ENCODE results near the gene FGF4. TPM values are rescaled to one million over a fixed set of nuclear protein-coding genes. Genes with fewer than 3 reads are reported as not detected.

The FGF4 gene, protein sequence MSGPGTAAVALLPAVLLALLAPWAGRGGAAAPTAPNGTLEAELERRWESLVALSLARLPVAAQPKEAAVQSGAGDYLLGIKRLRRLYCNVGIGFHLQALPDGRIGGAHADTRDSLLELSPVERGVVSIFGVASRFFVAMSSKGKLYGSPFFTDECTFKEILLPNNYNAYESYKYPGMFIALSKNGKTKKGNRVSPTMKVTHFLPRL
- total RNA-seq: not detected in 2 replicates
- not detected for polyA plus RNA-seq (2012)

DNA sequence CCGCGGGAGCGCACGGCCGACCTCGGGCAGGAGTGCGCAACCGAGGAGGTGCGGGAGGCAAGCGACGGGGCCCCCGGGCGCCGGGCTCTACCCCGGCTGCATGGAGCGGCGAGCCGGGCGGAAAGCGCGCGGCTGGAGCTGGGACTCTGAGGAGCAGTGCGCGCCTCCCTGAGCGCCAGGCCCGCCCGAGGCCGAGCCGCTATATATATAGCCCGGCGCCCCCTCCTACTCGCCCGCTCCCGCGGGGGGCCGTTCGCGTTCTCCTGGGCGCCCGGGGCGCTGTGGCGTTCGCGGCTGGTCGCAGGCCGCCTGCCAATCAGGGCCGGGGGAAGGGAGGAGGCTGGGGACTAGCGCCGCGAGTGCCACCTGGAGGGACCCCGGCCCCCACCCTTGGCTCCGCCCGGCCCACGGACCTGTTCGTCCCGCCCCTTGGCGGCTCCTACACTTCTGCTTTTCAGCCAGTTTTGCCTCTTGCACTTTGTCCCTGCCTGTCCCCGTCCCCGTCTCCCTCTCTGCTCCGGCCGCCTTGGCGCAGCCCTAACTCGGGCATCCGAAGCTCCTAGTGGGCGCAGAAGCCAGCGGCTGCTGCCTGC, at the start of gene FGF4:
FGF4 (minus strand) TSS at position 179 of the 593 bp plus-strand sequence. CDS start 257 bp downstream, outside the sequence.
- DNase-seq (ENCODE audit: low read depth): no peak

DNA sequence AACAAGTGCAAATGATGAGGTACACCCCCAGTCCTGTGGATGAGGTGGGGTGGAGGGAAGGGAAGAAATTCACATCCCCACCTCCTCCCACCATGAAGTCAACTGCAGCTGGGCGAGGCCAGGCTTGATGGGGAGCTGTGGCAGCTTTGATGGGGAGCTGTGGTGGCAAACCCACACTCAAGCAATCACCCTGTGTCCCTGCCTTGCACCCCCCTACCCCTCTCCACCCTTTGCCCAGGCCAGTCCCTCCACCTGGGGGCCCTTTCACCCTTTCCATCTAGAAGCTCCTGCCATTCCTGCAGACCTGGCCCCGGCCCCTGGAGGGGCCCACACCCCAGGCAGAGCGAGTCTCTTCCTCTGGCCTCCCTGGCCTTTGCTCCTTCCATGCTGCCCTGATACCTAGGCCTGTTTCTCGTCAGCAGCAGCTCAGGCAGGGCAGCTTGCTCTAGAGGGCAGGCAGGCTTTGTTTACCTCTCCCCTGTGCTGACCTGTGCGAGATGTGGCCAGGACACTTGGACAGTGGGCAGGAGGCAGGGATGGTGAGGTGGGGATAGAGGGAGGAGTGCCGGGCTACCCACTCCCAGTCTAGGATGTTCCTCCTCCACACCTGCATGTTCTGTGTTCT, 48.6 kb upstream of the FGF4 start:
- DNase-seq (ENCODE audit: low read depth): no peak

DNA sequence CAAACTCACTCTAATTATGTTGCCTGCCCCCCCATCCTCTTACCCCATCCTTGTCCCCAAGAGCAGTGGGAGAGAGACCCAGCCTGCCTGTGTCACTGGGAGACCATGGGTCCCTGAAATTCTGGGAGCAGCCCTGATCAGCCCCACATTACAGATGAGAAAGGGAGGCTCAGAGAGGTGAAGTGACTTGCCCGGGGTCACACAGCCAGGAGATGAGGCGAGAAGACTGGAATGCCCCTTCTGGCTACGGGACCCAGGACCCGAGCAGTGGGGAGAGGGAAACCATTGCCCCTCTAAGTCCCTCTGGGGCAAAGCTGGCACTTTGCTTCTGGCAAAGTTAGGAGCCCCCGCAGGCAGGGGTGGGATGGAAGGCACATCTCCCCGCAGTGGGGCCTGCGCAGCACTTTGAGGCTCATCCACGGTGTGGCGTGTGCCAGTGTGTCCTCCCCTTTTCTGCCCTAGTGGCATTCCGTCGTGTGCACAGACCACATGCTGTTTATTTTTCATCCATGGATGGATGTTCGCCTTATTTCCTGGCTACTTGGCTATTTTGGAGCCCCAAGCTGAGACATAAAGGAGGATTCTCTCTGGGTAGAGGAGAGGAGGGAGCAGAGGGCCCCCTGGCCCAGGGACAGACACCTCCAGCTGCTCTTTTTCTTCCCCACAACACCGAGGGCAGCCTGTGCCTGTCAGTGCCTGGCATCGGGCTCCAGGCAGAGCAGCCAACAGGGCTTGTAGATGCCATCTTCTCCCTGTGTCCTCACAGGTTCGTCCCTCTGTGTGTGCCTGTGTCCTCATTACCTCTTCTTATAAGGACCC, 47.7 kb upstream of the FGF4 start:
- no peak for DNase-seq (ENCODE audit: low read depth)

DNA sequence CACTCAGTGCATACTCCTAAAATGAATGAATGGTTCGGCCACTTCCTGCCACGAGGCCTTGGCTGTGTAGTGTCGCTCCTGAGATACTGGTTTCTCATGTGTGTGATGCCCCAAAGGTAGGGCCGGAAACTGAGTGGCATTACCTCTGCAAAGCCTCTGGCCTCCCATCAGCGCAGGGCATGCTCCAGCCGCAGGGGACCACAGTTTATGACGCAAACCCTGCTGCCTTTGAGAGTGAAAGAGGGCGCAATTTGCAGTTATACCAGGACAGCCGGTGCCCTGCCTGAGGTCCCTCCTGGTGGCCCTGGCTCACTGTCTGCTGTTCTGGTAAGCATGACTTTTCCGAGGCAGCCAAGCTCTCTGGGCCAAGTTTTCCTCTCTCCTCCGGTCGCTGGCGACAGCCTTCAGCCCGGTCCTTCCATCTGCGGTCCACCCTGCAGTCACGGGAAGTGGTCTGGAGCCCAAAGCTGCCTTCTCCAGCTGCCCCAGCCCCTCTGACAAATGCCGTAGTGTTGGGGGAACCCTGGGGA, 46.4 kb upstream of the FGF4 start:
- DNase-seq (ENCODE audit: low read depth): no peak

DNA sequence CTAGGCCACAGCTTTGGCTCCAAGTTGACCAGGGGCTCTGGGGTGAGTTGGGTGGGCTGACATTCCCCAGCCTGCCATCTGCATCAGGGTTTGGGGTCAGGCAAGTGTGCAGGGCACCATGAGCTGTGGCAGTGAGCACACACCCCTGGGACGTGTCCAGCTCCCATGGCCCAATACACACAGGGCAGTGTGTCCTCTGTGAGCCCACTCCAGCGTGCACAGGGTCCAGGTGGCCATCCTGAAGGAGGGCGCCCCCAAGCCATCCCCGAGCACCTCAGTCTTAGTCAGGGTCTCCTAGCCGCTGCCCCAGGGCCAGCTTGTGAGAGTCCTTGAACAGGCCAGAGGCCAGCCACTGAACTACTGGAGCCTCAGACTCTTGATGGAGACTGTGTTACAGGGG, 45.3 kb upstream of the FGF4 start:
- DNase-seq (ENCODE audit: low read depth): no peak

DNA sequence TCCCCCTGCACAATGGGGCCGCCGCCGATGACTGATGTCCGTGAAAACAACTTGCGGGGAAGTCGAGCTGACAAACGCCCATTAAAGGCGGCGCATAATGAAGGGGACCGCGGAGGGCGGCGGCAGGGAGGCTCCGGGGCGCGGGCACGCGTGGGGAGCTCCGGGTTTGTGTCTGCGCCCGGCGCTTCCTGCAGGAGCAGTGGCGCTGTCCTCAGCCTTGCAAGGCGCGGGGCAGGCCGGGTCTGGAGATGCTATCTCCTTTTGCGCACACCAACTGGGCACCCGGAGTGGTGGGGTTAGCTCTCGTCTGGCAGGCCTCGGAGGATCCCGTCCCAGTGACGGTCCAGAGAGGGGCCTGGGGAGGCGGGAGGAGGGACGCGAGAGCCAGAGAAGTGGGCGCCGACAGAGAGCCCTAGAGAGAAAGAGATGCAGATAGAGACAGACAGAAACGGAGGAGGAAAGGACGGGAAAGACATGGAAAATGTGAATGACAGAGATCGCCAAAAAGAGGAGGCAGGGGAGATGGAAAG, 44.5 kb upstream of the FGF4 start:
- DNase-seq (ENCODE audit: low read depth): no peak

DNA sequence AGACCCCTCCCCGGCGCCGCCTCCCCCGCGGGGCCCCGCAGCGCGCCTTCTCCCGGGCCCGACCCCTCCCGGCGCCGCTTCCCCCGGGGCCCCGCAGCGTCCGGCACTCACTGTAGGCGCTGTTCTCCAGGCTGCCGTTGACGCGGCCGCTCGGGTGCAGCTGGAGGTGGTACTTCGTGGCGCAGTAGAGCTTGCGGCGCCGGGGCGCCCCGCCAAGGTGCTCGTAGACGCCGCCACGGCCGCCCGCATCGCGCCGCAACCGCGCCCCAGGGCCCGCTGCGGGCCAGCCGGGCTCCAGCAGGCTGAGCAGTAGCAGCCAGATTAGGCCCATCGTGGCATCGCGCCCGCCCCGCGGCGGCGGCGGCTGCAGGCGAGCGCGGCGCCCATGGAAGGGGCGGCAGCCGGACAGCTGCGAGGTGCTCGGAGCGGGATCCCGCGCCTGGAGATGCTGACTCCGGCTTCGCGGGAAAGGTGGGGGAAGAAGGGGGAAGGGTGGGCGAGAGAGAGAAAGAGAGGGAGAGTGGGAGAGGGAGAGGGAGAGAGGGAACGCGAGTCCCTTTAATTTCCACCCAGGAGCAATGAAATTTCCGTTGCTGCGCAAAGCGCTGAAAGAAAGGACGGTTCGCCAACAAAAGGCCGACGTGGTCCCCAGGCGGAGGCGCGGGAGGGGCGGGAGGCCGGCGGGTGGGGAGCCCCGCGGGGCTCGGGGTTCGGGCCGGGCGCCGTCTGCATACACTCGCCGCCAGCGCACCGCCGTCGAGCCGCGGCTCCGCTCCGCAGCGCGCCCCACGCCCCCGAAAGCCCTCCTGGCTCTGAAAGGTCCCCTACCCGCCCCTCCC, 43.7 kb upstream of the FGF4 start, which contains the start of gene FGF3:
FGF3 (minus strand) TSS at position 814 of the 839 bp plus-strand sequence; CDS start at position 331, 483 bp downstream.
- no peak for DNase-seq (ENCODE audit: low read depth)

DNA sequence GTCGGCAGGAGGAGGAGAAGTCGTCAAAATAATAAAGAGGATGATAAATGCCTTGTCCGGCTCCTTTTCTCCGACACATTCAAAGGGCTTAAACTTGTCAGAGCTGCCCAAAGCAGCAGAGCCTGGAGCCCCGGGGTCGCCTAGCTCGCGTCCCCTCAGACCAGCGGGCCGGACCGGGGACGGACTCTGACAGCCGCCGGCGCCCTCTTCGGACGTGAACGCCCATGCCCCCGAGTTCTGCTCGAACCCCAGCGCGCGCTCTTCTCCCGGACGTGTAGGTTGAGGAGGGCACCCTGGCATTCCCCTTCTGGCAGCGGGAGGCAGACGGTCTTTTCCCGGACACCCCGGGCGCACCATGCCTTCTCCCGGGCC, 43.1 kb upstream of the FGF4 start:
- no peak for DNase-seq (ENCODE audit: low read depth)

DNA sequence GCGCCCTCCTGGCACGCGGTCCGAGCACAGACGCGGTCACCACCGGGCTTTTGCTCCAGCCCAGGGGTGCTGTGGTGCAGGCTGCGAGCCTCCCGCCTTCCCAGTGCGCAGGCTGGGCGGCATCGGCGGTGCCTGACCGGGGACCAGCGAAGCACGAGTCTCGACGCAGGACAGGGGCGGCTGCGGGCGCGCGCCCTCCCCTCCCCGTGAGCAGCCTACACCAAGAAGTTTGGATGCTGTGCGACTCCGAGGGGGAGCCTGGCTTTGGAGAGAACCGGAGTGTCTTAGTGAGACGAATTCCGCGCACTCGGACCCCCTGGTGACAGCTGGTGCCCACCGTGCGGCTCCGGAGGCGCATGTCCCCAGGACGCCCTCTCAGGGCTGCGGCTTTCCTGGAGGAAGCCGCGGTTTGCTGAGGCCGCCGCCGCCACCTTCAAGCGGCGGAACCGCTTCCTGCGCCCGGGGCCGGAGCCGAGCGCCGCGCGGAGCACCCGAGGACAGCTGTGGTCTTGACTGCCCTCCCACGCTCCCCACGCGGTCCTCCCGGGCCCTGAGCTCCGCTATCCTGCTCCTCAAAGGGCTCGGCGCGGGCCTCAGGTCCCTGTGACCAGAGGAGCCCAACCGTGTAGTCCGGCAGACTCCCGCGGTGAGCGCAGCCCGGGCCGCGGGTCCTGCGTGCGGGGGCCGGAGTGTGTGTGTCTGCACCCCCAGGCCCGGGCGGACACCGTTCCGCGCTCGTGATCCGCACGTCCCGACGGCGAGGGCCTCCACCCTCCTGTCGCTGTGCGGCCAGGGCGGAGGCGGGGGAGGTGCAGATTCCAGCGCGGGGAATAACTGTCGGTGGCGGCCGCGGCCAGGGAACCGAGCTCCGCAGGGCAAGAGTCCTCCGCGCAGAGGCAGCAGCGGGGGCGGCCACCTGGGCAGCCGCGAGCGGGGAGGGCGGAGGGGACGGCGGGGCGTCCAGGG, 42.4 kb upstream of the FGF4 start:
- DNase-seq (ENCODE audit: low read depth): no peak

DNA sequence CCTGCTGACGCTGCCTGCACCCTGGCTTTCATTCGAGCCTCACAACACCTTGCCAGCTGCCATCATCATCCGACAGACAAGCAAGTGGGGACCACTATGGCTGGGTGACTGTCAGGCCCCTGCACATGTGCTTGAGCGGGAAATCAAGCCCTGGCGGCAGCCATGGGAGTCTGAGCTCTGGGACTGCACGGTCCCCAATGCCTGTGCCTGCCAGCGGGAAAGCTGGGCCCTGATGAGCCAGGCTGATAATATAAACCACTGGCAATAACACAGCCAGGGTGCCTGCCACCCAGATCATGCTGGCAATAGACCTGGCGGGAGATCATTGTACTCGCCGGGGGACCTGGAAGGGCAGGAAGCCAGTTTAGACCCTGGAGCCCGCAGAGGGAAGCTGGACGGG, 41.5 kb upstream of the FGF4 start:
- DNase-seq (ENCODE audit: low read depth): no peak

DNA sequence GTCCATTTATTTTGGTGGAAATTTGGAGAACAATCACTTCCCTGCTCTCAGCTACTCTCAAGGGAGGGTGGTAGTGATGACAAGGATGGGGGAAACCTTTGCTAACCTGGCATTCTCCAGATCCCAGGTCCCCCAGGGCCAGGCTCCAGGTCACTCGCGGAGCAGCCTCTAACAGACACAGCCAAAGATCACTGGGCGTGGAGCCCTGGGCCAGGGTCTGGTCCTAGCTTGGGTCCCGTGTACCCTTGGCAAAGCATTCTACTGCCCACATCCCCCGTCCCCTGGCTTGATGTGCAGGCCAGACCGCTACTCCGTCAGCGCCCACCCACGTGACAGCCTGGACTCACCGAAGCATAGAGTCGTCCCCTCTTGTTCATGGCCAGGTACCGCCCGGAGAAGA, 40.8 kb upstream of the FGF4 start:
- DNase-seq (ENCODE audit: low read depth): no peak

DNA sequence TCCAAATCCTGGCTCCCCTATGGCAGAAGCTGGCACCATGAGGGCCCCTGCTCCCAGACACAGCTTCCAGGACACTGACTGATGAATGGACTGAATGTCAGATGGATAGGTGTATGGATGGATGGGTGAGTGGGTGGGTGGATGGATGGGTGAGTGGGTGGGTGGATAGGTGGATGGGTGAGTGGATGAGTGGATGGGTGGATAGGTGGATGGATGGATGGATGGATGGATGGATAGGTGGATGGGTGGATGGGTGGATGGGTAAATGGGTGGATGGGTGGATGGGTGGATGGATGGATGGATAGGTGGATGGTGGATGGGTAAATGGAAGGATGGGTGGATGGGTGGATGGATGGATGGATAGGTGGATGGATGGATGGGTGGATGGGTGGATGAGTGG, 39.8 kb upstream of the FGF4 start:
- DNase-seq (ENCODE audit: low read depth): no peak

DNA sequence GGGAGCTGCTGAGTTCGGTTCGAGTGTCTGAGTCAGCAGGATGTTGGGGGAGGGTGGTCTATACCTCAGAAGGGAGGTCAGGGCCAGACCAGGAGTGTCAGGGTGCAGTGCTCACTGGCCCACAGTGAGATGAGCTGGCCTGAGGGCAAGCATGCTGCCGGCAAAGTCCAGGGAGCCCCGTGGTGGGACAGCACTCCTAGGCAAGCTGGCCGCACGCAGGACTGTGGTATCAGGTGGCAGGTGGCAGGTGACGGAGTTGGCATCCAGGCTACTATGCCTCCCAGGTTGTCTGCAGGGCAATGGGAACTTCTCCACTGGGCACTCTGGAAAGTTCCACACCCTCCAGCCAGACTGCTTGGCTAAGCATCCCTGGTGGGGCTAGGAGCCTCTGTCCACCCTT, 39.3 kb upstream of the FGF4 start:
- no peak for DNase-seq (ENCODE audit: low read depth)

DNA sequence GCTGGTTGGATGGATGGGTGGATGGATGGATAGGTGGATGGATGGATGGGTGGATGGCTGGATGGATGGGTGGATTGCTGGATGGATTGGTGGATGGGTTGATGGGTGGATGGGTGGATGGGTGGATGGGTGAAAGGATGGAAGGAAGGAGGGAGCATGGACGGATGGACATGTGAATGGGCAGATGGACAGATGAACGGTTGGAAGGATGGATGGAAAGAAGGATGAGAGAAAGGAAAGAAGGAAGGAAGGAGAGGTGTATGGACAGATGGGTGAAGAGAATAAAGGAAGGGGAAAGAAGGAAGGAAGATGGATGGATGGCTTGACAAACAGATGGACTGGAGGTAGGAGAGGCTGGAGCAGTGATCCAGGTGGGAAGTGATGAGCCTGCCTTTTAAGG, 38.7 kb upstream of the FGF4 start:
- DNase-seq (ENCODE audit: low read depth): no peak

DNA sequence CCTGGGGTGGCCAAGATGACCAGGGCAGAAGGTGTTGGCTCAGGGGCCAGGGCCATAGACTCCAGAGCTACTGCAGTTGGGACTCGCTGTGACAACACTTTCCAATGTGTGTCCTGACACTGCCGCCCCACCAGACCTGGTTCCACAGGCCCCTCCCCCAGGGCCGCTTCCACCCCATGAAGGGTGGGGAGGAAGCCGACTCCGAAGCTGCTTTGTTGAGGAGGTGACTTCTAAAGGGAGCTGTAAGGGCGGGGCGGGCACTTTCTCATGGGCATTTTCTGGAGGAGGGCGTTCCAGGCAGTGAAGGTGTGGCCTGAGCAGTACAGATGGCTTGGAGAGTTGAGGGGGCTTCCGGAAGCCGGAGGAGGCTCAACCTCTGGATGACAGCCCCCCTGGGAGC, 37.8 kb upstream of the FGF4 start:
- no peak for DNase-seq (ENCODE audit: low read depth)

DNA sequence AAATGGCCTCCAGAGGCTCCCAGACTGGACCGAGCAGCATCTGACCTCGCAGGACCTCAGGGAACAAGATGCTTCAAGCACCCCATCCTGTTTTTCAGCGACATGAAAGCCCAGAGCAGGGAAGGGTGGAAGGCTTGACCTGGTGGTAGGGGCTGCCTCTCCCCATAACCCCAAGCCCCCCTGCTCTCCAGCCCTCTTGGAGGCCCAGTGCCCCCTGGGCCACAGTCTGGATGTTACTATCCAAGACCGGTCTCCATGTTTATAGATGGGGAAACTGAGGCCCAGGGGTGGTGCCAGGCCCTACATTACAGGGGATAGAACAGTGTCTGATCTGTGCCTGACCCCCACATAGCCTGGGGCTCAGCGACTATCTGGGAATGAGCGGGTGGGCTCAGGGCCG, 37.1 kb upstream of the FGF4 start:
- no peak for DNase-seq (ENCODE audit: low read depth)

DNA sequence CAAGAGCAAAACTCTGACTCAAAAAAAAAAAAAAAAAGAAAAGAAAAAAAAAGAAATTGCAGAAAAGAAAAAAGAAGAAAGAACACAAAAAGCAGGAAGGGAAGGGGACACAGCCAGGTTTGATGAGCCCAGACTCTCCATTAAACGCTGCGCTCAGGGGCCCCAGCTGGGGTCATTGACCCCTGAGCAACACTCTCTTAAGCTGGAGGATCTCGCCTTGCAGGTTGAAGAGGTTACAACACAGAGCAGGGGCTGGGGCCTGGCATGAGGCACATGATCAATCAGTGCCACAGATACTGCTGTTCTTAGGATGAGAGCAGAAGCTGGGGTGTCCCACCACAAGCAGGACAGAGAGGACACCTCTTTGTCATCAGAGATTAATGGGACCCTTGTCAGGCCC, 36.3 kb upstream of the FGF4 start:
- no peak for DNase-seq (ENCODE audit: low read depth)

DNA sequence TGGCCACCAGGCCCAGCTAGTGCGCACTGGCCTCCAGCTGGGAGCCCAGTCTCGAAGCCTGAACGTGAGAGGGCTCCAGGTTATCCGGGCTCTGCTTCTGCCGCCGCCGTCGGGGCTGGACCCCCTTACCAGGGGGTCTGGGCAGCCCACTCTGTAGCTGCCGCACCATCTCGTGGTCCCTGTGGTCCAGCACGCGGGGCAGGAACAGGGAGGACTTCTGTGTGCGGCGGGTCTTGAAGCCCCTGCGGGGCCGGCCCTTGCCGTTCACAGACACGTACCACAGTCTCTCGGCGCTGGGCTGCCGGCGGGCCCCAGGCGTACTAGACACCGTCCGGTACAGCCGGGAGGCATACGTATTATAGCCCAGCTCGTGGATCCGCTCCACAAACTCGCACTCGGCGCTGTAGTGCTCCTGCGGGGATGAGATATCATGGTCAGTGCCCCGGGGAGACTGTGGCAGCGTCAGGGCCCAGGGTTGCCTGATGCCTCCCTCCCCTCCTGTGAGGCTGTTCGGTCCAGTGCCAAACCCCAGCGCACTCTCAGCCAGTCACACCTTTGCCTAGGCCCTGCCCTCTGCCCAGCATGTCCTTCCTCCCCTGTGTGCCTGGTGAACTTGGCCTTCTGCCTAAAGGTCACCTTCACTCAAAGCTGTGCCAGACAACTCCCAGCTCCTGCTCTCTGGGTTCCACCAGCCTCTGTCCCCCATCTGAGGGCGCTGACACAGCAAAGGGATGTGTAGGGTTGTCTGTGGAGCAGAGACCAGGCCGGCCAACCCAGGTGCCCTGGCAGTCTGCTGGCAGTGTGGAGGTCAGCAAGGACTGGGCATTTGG, 35.4 kb upstream of the FGF4 start:
- no peak for DNase-seq (ENCODE audit: low read depth)
